ENCODE data around the gene C2orf42.

- TF ChIP-seq, protein P1, sequence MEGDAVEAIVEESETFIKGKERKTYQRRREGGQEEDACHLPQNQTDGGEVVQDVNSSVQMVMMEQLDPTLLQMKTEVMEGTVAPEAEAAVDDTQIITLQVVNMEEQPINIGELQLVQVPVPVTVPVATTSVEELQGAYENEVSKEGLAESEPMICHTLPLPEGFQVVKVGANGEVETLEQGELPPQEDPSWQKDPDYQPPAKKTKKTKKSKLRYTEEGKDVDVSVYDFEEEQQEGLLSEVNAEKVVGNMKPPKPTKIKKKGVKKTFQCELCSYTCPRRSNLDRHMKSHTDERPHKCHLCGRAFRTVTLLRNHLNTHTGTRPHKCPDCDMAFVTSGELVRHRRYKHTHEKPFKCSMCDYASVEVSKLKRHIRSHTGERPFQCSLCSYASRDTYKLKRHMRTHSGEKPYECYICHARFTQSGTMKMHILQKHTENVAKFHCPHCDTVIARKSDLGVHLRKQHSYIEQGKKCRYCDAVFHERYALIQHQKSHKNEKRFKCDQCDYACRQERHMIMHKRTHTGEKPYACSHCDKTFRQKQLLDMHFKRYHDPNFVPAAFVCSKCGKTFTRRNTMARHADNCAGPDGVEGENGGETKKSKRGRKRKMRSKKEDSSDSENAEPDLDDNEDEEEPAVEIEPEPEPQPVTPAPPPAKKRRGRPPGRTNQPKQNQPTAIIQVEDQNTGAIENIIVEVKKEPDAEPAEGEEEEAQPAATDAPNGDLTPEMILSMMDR (conservative IDR thresholded peaks at IDR 0.05; ENCODE audit: low read depth, low read length) = no peak
- TF ChIP-seq EZH2 (IDR thresholded peaks at IDR 0.05; ENCODE audit: borderline replicate concordance, low read depth, low read length, poor library complexity, severe bottlenecking) = no peak
Observed at GRCh38 chr2:70123829-70124116, 67.0 kb downstream of the C2orf42 start.

Measured in A673 (cell line).